Measurements from ENCODE around the gene PPP2R2C. TPM values are rescaled to one million over a fixed set of nuclear protein-coding genes. Genes with fewer than 3 reads are reported as not detected.

Gene PPP2R2C
- polyA plus RNA-seq, 1 of the 3 experiments (the other 2 are of a cell fraction) = 0.21 TPM

GRCh38 chr4:6352031-6352692, 120.3 kb downstream of the PPP2R2C start:
- POLR2A ChIA-PET = no interaction called here
- H3K4me2 ChIP-seq = no peak overlapping the region

More at GRCh38 chr4:6352031-6352692, 120.3 kb downstream of the PPP2R2C start:
- no peaks in the 10 kb centered on the region for H3K36me3 ChIP-seq (replicated peaks in 1 of 2; ENCODE audit: control insufficient read depth in 1 of 2, insufficient read depth in 2 of 2, low read length in 1 of 2)
- H3K79me2 ChIP-seq (ENCODE audit: insufficient read depth) = no peaks in the 10 kb centered on the region
- no peaks in the 10 kb centered on the region; a peak in 1 of 4 replicates for H3K4me1 ChIP-seq (ENCODE audit: control insufficient read depth in 1 of 2, insufficient read depth in 2 of 2, low read depth in 1 of 2, low read length in 1 of 2)
- H3K27me3 ChIP-seq (ENCODE audit: insufficient read depth) = no peaks in the 10 kb centered on the region
- CTCF ChIA-PET = interaction anchor here (1.0 to 2.0 kb wide), 4 partner anchors 20 to 353 kb away, joined by 3 to 6 read pairs (median 4); no protein-coding TSS in a partner anchor
- no peak for DNase-seq
- TF ChIP-seq YY1 (IDR thresholded peaks at IDR 0.05; ENCODE audit: low read depth) = no peak
- no peak for TF ChIP-seq POLR2AphosphoS5 (IDR thresholded peaks at IDR 0.05; ENCODE audit: low read depth, low read length)
- no peak for TF ChIP-seq REST (IDR thresholded peaks at IDR 0.05; ENCODE audit: low read depth, low read length)
- no peak for TF ChIP-seq RCOR1 (IDR thresholded peaks at IDR 0.05; ENCODE audit: low read length)
- no peak for TF ChIP-seq TEAD4 (IDR thresholded peaks at IDR 0.05; ENCODE audit: borderline replicate concordance, insufficient read depth)
- TF ChIP-seq ZBTB33 (IDR thresholded peaks at IDR 0.05; ENCODE audit: borderline replicate concordance, low read depth) = no peak
- no peak for TF ChIP-seq JUND (IDR thresholded peaks at IDR 0.05)
- no peak for TF ChIP-seq EP300 (IDR thresholded peaks at IDR 0.05; ENCODE audit: borderline replicate concordance in 1 of 2, low read depth in 1 of 2, low read length in 1 of 2)
- TF ChIP-seq RFX5 (IDR thresholded peaks at IDR 0.05; ENCODE audit: low read length) = no peak
- no peak for TF ChIP-seq EZH2phosphoT487 (IDR thresholded peaks at IDR 0.05; ENCODE audit: borderline replicate concordance, low read depth)
- no peak for TF ChIP-seq GABPA (IDR thresholded peaks at IDR 0.05; ENCODE audit: low read depth)
- H3K27ac ChIP-seq (ENCODE audit: low read depth in 2 of 2, low read length in 1 of 2) = no peak overlapping the region
- no peaks in the 10 kb centered on the region for H3F3A ChIP-seq (replicated peaks; ENCODE audit: insufficient read depth)
- no peaks in the 10 kb centered on the region for H3K9me2 ChIP-seq
- H3K9ac ChIP-seq = no peak overlapping the region
- no peak overlapping the region for H2AFZ ChIP-seq (ENCODE audit: low read depth)
- 75% methylated on average over 7 of the region's 13 CpGs for WGBS (ENCODE audit: low lambda C conversion rate)
- H3K4me3 ChIP-seq (ENCODE audit: low read depth in 2 of 2, low read length in 1 of 2) = no peak overlapping the region
- H4K20me1 ChIP-seq (ENCODE audit: insufficient read depth) = no peaks in the 10 kb centered on the region
- no peaks in the 10 kb centered on the region for H3K9me3 ChIP-seq

Data from SK-N-SH (cell line).